Psoas muscle (tissue), 8 donors: ENCODE measurements around the gene AHRR. TPM values are rescaled to one million over a fixed set of nuclear protein-coding genes. Genes with fewer than 3 reads are reported as not detected.
"Not testable (repeated sequence)": the region's sequence is repeated elsewhere in the genome, so short reads cannot be mapped to it uniquely, and the experiment has no call there.

ENCODE experiments used
- ATAC-seq, 4 donors: fragments of 200-7000 bp; cut with Tn5 transposase; one replicate each; pipeline ENCODE4 v1.9.1; 2020; ENCODE audit warnings: moderate library complexity in 3 of 4, mild to moderate bottlenecking in 2 of 4
- DNase-seq, 2 donors: peaks; one replicate each; pipeline ENCODE4 v3.0.0-alpha.2; 2020
- H3K27ac ChIP-seq: fragments of 200-600 bp; one replicate; pipeline ENCODE4 v1.8.0; 2022
- H3K27me3 ChIP-seq, 3 donors: fragments of 200-600 bp in 1 of 3; one replicate each; pipeline versions ENCODE4 v1.6.1 to v1.8.0; 2013 to 2022; ENCODE audit warnings: low read length in 2 of 3, mild to moderate bottlenecking in 2 of 3, moderate library complexity in 1 of 3; ENCODE audit not compliant: insufficient read depth in 3 of 3
- H3K36me3 ChIP-seq, 2 donors: fragments of 200-600 bp in 1 of 2; one replicate each; pipeline versions ENCODE4 v1.6.1 to v1.8.0; 2013 to 2022; ENCODE audit warnings: low read depth in 1 of 2, mild to moderate bottlenecking in 1 of 2, moderate library complexity in 1 of 2; ENCODE audit not compliant: insufficient read depth in 1 of 2
- H3K4me1 ChIP-seq: fragments of 200-600 bp; one replicate; pipeline ENCODE4 v1.8.0; 2022
- H3K4me3 ChIP-seq: fragments of 200-600 bp; one replicate; pipeline ENCODE4 v1.8.0; 2022; ENCODE audit warnings: mild to moderate bottlenecking
- H3K9me3 ChIP-seq: fragments of 200-600 bp; one replicate; pipeline ENCODE4 v1.8.0; 2022
- WGBS, 3 donors: extraction: QIAGEN DNeasy Blood & Tissue Kit; methylation state at CpG; one replicate each; pipeline versions ENCODE4 v1.1.6 to v1.1.7; 2013; 5-methylcytosine and 5-hydroxymethylcytosine counted together
- intact Hi-C, 2 donors: fragments of 100-400 bp; cut with DNase I; formaldehyde crosslinking; loops; one replicate each; pipeline versions ENCODE4 v1.11.0 to v1.14.2; 2022
- long read RNA-seq, 2 donors: library from polyadenylated mRNA; unstranded; transcript quantifications; one replicate each; pipeline ENCODE4 v2.0.0, GENCODE V29; 2021
- polyA plus RNA-seq, 3 donors: library from polyadenylated mRNA; stranded (reverse); fragments of 200-250 nt; gene quantifications; one replicate each; pipeline ENCODE4 v1.2.3, GENCODE V29; 2013
- total RNA-seq, 4 donors: library from RNA; stranded (reverse); fragmentation: NEBNext Ultra II Directional in 2 of 4; extraction: Animal tissue kit (Norgen Biotek cat#: 25700) in 2 of 4; gene quantifications; one replicate each; pipeline versions ENCODE4 v1.2.1 to v1.2.4, GENCODE V29; 2021 to 2023
- TF ChIP-seq, protein P1 (sequence below): fragments of 200-600 bp; IDR thresholded peaks from one replicate; pipeline ENCODE4 v1.8.0; 2022; ENCODE audit warnings: antibody characterized with exemption
- donor health status: healthy with polysubstance abuse.
- donor health status: DM: no; HTN: no; CAD: no; lungs with moderate emphysema.
- donor health status: Bipolar disorder and iron deficiency.
- donor health status: healthy.
- donor health status: DM: yes; HTN: yes; CAD: no.
- donor health status: DM: no; HTN: no; CAD: no.
- donor health status: DM: no; HTN: no; CAD: no.
- donor health status: DM: yes; HTN: yes; CAD: no.

The AHRR gene
- total RNA-seq = 1 to 10 TPM in 2 of 4 donors, under 1 TPM in 2; 0.45 to 7.4 (median 1.2) TPM
- under 1 TPM; 0.10 to 0.39 (median 0.13) TPM for polyA plus RNA-seq
- long read RNA-seq, donor 1, partial matches to known transcripts = 0 of 3 reads
- long read RNA-seq, donor 1, other reads (novel, unspliced or antisense) = 3 of 3 reads
- long read RNA-seq, donor 2, partial matches to known transcripts = 0 of 3 reads
- long read RNA-seq, donor 2, other reads (novel, unspliced or antisense) = 3 of 3 reads

DNA sequence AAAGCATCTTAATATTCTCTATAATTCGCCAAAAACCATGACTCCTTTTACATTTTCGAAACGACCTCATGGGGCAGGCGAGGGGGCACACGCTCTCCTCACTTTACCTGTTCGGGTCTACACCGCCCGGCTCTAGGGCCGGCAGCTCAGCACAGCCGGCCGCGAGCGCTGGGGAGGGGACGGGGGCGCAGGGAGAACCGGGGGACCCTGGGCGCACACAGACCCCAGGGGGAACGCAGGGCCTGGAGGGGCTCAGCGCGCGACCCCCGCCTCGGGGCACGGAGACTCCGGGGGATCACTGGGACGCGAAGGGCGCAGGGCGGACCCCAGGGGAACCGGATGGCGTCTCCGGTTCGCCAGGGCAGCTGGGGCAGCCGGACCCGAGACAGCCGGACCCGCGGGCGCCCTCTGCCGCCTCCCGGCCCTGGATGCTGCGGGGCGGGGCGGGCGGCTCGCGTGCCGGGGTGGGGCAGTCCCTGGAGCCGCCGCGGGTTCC lies at the start of gene AHRR:
TSS of gene AHRR (plus strand) at position 485 of the 496 bp plus-strand sequence. CDS start 22,189 bp downstream, outside the sequence.
- TF ChIP-seq, protein P1, sequence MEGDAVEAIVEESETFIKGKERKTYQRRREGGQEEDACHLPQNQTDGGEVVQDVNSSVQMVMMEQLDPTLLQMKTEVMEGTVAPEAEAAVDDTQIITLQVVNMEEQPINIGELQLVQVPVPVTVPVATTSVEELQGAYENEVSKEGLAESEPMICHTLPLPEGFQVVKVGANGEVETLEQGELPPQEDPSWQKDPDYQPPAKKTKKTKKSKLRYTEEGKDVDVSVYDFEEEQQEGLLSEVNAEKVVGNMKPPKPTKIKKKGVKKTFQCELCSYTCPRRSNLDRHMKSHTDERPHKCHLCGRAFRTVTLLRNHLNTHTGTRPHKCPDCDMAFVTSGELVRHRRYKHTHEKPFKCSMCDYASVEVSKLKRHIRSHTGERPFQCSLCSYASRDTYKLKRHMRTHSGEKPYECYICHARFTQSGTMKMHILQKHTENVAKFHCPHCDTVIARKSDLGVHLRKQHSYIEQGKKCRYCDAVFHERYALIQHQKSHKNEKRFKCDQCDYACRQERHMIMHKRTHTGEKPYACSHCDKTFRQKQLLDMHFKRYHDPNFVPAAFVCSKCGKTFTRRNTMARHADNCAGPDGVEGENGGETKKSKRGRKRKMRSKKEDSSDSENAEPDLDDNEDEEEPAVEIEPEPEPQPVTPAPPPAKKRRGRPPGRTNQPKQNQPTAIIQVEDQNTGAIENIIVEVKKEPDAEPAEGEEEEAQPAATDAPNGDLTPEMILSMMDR = peak; percentile 33
- Histone ChIP-seq H3K9me3 (no peaks in the 10 kb centered on the region), H3K36me3 (peaks cover 0 to 2% of the 10 kb centered on the region in 2 donors), H3K4me3 (peak within 1 kb of the TSS; percentile 62), H3K27ac (no peak within 1 kb of the TSS), H3K4me1 (no peaks in the 10 kb centered on the region), H3K27me3 (peaks cover 0 to 65% (median 23%) of the 10 kb centered on the region in 3 donors)
- DNase-seq (peak; percentile 63 to 77), ATAC-seq (peak; percentile 60 to 76 (median 65))
- intact Hi-C loops = no loop called here
- 0 to 1% (median 0%) methylated on average over 22 to 51 of the region's 51 CpGs for WGBS, 3 donors

DNA sequence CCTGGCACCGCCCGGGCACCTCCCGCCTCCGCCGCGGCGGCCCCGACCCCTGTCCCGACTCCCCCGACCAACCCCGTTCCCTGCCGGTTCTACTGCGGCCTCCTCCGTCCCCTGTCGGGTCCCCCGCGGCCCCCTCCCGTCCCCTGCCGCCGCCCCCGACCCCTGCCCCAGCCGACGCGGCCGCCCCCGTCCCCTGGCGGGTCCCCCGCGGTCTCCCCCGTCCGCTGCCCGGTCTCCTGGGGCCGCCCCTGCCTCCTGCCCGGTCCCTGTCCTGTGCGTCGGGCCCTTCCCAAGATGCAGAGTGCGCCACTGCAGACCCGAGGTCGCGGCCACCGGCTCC lies 49.7 kb upstream of the AHRR start:
- Histone ChIP-seq H3K4me3 (peak overlapping the region; percentile 99), H3K4me1 (peaks cover 14% of the 10 kb centered on the region), H3K27ac (peak overlapping the region; percentile 96), H3K36me3 (peaks cover 0 to 49% of the 10 kb centered on the region in 2 donors)
- 0 to 2% (median 2%) methylated on average over 28 to 41 of the region's 41 CpGs for WGBS, 3 donors
- H3K27me3 ChIP-seq, H3K9me3 ChIP-seq, intact Hi-C loops, DNase-seq: not testable (repeated sequence)
- peak in 1 of 4 donors; percentile 6 for ATAC-seq

DNA sequence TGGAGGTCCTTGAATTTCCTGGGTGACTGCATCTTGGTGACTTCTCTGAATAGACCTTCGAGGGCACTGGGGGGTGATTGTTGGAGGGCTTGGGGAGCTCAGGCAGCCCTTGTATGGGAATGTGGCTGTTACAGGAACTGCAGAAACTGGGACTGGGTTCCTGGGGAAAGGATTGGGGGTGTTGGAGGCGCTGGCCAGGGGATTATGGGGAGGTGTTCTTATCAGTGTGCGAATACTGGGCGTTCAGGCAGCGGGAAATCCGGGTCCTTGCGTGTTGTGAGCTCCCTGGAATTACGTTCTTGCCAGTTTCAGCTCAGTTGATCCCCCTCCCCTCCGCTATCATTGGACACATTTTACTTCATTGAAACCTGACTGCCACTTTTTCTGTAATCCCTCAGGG lies 48.4 kb upstream of the AHRR start:
- H3K27ac ChIP-seq, intact Hi-C loops, ATAC-seq, DNase-seq, H3K4me3 ChIP-seq, H3K27me3 ChIP-seq, H3K9me3 ChIP-seq: not testable (repeated sequence)
- WGBS, 3 donors = 86 to 98% (median 87%) methylated on average over 9 of the region's 9 CpGs
- Histone ChIP-seq H3K36me3 (peaks cover 0 to 41% of the 10 kb centered on the region in 2 donors), H3K4me1 (peaks cover 14% of the 10 kb centered on the region)

DNA sequence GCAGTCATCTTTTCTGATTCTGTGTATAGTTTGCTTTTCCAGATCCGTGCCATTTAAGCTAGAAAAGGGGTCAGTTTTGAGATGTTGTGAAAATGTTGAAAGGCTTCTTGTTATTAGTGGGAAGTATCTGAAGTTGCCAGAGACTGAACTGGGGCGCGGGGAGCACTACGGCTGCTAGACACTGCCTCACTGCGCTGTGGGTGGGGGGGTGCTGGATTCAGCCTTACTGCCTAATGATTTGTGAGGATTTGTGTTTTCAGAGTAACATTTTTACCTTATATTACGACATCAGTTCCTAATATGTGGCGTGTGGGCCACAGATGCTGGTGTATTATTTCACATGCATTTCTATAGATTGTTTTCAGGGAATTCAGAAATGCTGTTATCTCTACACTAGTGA lies 48.0 kb upstream of the AHRR start:
- intact Hi-C loops, H3K27me3 ChIP-seq, DNase-seq, H3K9me3 ChIP-seq, H3K27ac ChIP-seq, ATAC-seq, H3K4me3 ChIP-seq: not testable (repeated sequence)
- peaks cover 14% of the 10 kb centered on the region for H3K4me1 ChIP-seq
- peaks cover 0 to 41% of the 10 kb centered on the region in 2 donors for H3K36me3 ChIP-seq
- WGBS, 3 donors = 83 to 91% (median 87%) methylated on average over 7 of the region's 7 CpGs

DNA sequence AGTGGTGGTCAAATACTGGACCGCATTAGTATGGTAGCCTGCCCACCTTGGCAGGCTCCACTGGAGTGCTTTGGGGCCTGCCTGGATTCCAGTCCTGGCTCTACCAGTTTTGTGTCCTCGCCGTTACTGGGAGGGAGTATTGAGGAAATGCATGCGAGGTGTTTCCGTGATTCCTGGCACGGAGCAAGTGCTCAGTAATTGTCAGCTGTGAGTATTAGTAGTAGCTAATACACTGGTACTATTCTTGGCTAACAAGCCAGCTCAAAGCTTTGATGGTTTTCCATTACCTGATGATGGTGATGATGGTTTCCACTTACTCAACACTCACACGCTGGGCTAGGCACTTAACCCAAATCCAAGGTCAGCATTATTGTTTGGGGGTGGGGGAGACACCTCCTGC lies 47.2 kb upstream of the AHRR start:
- ATAC-seq, DNase-seq, H3K27me3 ChIP-seq, H3K27ac ChIP-seq, H3K4me3 ChIP-seq, H3K9me3 ChIP-seq: not testable (repeated sequence)
- H3K4me1 ChIP-seq = peaks cover 14% of the 10 kb centered on the region
- 62 to 71% (median 63%) methylated on average over 7 of the region's 7 CpGs for WGBS, 3 donors
- H3K36me3 ChIP-seq = peaks cover 0 to 38% of the 10 kb centered on the region in 2 donors
- intact Hi-C loops = loop anchor here in 1 of 2 donors (2.0 kb wide), 1 partner anchor 88 kb away; no protein-coding TSS in a partner anchor

DNA sequence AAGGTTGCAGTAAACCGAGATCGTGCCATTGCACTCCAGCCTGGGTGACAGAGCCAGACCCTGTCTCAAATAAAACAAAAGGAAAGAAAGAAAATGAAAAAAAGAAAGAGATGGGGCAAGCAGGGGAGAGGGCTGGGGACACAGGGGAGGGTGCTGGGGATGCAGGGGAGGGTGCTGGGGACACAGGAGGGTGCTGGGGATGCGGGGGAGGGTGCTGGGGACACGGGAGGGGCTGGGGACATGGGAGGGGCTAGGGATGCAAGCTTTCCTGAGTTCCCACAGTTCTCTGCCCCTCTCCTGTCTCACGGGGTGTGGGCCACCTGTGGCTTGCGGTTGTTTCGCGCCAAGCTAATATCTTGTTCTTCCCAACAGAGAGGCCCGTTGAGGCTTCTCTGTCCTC lies 42.9 kb upstream of the AHRR start:
- WGBS, 3 donors = 92 to 93% (median 92%) methylated on average over 8 to 9 of the region's 9 CpGs
- H3K4me3 ChIP-seq = no peak overlapping the region
- intact Hi-C loops = no loop called here
- DNase-seq (no peak), ATAC-seq (no peak)
- H3K27me3 ChIP-seq = no peaks in the 10 kb centered on the region
- no peaks in the 10 kb centered on the region for H3K9me3 ChIP-seq
- H3K36me3 ChIP-seq = peaks cover 0 to 29% of the 10 kb centered on the region in 2 donors
- peaks cover 10% of the 10 kb centered on the region for H3K4me1 ChIP-seq
- no peak overlapping the region for H3K27ac ChIP-seq
- TF ChIP-seq, protein P1 = no peak

DNA sequence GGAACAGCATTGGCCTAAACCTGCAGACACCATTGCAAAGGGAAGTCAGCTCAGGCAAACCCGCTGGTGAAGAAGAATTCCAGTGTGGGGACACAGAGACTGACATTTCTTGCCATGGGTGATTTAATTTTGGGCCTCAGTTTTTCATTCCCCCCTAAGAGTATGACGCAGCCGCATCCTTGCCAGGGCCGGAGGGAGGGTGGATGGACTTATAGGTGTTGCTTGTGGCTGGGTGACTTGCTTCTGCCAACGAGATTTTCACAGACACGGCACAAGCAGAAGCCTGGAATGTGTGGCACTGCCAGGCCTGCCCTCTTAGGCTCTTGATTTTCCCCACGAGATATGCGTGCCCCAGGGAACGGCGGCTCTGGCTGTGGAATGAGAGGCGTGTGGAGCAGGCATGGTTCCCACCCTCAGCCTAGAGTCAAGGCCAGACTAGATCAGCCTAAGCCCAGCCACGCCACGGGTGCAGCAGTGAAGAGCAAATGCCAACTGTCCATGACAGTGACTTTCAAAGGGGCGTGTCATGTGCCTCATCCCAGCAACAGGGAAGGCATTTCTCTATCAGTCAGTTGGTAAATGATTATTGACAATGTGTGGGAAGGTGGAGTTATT lies 42.4 kb upstream of the AHRR start:
- DNase-seq, H3K27me3 ChIP-seq, H3K9me3 ChIP-seq, H3K27ac ChIP-seq, H3K4me1 ChIP-seq, H3K4me3 ChIP-seq, intact Hi-C loops, ATAC-seq: not testable (repeated sequence)
- WGBS, 3 donors = 42 to 64% (median 62%) methylated on average over 14 of the region's 14 CpGs
- peaks cover 0 to 24% of the 10 kb centered on the region in 2 donors for H3K36me3 ChIP-seq
